NB4 (cell line): ENCODE data around the gene ATXN7.

Source experiments
- POLR2A ChIP-seq: IDR thresholded peaks from 2 replicates; pipeline ENCODE4 v1.6.1; 2011; ENCODE audit warnings: mild to moderate bottlenecking; ENCODE audit not compliant: insufficient read length; ENCODE audit errors: extremely low read depth
- TF ChIP-seq, protein P1 (sequence below): IDR thresholded peaks from one replicate; pipeline ENCODE4 v1.5.1; 2012; ENCODE audit warnings: low read depth, low read length

DNA sequence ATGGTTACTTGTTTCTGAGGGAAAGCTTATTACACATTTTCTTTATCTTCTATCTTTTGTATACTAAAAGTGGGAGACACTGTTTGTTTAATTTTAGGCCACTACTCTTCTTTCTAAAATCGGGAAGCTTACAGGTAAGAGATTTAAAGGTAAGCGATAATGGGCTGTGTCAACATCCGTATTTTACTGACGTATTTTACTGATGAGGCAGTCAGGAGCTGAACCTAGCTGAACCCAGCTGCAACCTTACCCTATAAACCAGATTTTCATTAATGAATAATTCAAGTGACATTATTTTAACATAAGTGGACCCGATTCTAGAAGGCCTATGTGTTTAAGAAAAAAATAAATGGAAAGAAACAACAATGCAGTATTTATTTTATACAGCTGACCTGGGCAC, 146.5 kb downstream of the ATXN7 start:
- no peak for TF ChIP-seq POLR2A
- TF ChIP-seq, protein P1, sequence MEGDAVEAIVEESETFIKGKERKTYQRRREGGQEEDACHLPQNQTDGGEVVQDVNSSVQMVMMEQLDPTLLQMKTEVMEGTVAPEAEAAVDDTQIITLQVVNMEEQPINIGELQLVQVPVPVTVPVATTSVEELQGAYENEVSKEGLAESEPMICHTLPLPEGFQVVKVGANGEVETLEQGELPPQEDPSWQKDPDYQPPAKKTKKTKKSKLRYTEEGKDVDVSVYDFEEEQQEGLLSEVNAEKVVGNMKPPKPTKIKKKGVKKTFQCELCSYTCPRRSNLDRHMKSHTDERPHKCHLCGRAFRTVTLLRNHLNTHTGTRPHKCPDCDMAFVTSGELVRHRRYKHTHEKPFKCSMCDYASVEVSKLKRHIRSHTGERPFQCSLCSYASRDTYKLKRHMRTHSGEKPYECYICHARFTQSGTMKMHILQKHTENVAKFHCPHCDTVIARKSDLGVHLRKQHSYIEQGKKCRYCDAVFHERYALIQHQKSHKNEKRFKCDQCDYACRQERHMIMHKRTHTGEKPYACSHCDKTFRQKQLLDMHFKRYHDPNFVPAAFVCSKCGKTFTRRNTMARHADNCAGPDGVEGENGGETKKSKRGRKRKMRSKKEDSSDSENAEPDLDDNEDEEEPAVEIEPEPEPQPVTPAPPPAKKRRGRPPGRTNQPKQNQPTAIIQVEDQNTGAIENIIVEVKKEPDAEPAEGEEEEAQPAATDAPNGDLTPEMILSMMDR, result no peak
